IMR-90 (cell line): ENCODE results near the gene PRSS50. TPM values are rescaled to one million over a fixed set of nuclear protein-coding genes. Genes with fewer than 3 reads are reported as not detected.

Experiments
- ATAC-seq: fragments of 200-7000 bp; cut with Tn5 transposase; 2 replicates; pipeline ENCODE4 v1.9.1; 2020; ENCODE audit warnings: low read depth, mild to moderate bottlenecking, moderate library complexity
- BruUV-seq: library from RNA; stranded (reverse); fragments of 400-500 nt; replicated peaks from 2 replicates; lab custom pipeline; 2021; lab: Mats Ljungman, UMichigan
- CTCF ChIA-PET: fragments of 300-600 bp; formaldehyde crosslinking; extraction: SDS; loops from one replicate; lab custom pipeline; 2021; ENCODE audit warnings: antibody characterized with exemption; lab: Yijun Ruan, JAX
- POLR2A ChIA-PET: fragments of 300-600 bp; sonication (Branson Sonifier 250); formaldehyde crosslinking; loops from one replicate; lab custom pipeline; 2022; ENCODE audit warnings: antibody characterized with exemption; ENCODE audit not compliant: unreplicated experiment; lab: Charles Lee
- DNase-seq: peaks from one replicate; pipeline ENCODE4 v3.0.0; 2013
- H2AFZ ChIP-seq: replicated peaks from 2 replicates; pipeline ENCODE3; 2013; ENCODE audit warnings: low read length, mild to moderate bottlenecking; ENCODE audit not compliant: poor library complexity
- H2AK5ac ChIP-seq: 2 replicates; pipeline ENCODE4 v1.6.1; 2013; ENCODE audit warnings: low read depth, low read length, inconsistent platforms
- H2AK9ac ChIP-seq: replicated peaks from 2 replicates; pipeline ENCODE3; 2013; ENCODE audit warnings: mild to moderate bottlenecking, low read depth, low read length, moderate library complexity; ENCODE audit not compliant: poor library complexity
- H2BK120ac ChIP-seq: 2 replicates; pipeline ENCODE4 v1.6.1; 2013; ENCODE audit warnings: low read depth, low read length, inconsistent platforms
- H2BK15ac ChIP-seq: 3 replicates; pipeline ENCODE4 v1.6.1; 2013; ENCODE audit warnings: low read depth, low read length, inconsistent platforms
- H2BK20ac ChIP-seq: 2 replicates; pipeline ENCODE4 v1.6.1; 2013; ENCODE audit warnings: low read depth, mild to moderate bottlenecking, inconsistent platforms, low read length, moderate library complexity
- H2BK5ac ChIP-seq: 2 replicates; pipeline ENCODE4 v1.6.1; 2013; ENCODE audit warnings: mild to moderate bottlenecking, low read depth, low read length, inconsistent platforms; ENCODE audit not compliant: poor library complexity, severe bottlenecking
- H3K14ac ChIP-seq: replicated peaks from 2 replicates; pipeline ENCODE4 v1.6.1; 2013; ENCODE audit warnings: low read depth, low read length, inconsistent platforms
- H3K18ac ChIP-seq: 2 replicates; pipeline ENCODE4 v1.6.1; 2013; ENCODE audit warnings: low read depth, low read length, control low read depth
- H3K23ac ChIP-seq: 2 replicates; pipeline ENCODE4 v1.6.1; 2013; ENCODE audit warnings: low read depth, low read length, inconsistent platforms
- H3K27ac ChIP-seq: 2 replicates; pipeline ENCODE4 v1.5.1; 2013; ENCODE audit warnings: mild to moderate bottlenecking, control low read depth, low read length; ENCODE audit not compliant: insufficient read depth
- H3K27me3 ChIP-seq: 2 replicates; pipeline ENCODE4 v1.6.1; 2013; ENCODE audit warnings: low read length; ENCODE audit not compliant: control insufficient read depth, insufficient read depth
- H3K36me3 ChIP-seq: 2 replicates; pipeline ENCODE4 v1.6.1; 2013; ENCODE audit warnings: low read length, mixed read lengths; ENCODE audit not compliant: control insufficient read depth, insufficient read depth
- H3K4ac ChIP-seq: 2 replicates; pipeline ENCODE4 v1.6.1; 2013; ENCODE audit warnings: low read depth, low read length, inconsistent platforms
- H3K4me1 ChIP-seq: 2 replicates; pipeline ENCODE4 v1.6.1; 2013; ENCODE audit warnings: low read length, mixed read lengths; ENCODE audit not compliant: control insufficient read depth, insufficient read depth
- H3K4me2 ChIP-seq: 2 replicates; pipeline ENCODE4 v1.6.1; 2013; ENCODE audit warnings: low read depth, mild to moderate bottlenecking, control low read depth, low read length, moderate library complexity
- H3K4me3 ChIP-seq: 2 replicates; pipeline ENCODE4 v1.5.1; 2013; ENCODE audit warnings: low read depth, mild to moderate bottlenecking, control low read depth, low read length, moderate library complexity; ENCODE audit not compliant: insufficient read depth
- H3K56ac ChIP-seq: 2 replicates; pipeline ENCODE4 v1.6.1; 2013; ENCODE audit warnings: low read length, inconsistent platforms; ENCODE audit not compliant: insufficient read depth; ENCODE audit errors: extremely low read depth
- H3K79me1 ChIP-seq, 2 experiments: 2 replicates each; pipeline ENCODE4 v1.6.1; 2013; ENCODE audit warnings: low read length in 2 of 2, inconsistent platforms in 1 of 2, low read depth in 1 of 2
- H3K9ac ChIP-seq: 2 replicates; pipeline ENCODE4 v1.6.1; 2013; ENCODE audit warnings: low read depth, low read length, control low read depth
- H3K9me1 ChIP-seq: 2 replicates; pipeline ENCODE4 v1.6.1; 2013; ENCODE audit warnings: low read length, inconsistent platforms; ENCODE audit not compliant: insufficient read depth
- H3K9me3 ChIP-seq: 2 replicates; pipeline ENCODE4 v1.6.1; 2013; ENCODE audit warnings: low read length; ENCODE audit not compliant: control insufficient read depth, insufficient read depth
- H4K20me1 ChIP-seq: 2 replicates; pipeline ENCODE4 v1.6.1; 2013; ENCODE audit warnings: low read length, inconsistent platforms; ENCODE audit not compliant: insufficient read depth
- H4K5ac ChIP-seq: 2 replicates; pipeline ENCODE4 v1.6.1; 2013; ENCODE audit warnings: mild to moderate bottlenecking, low read depth, low read length, control low read depth
- H4K8ac ChIP-seq, 2 experiments: 2 replicates each; pipeline ENCODE4 v1.6.1; 2013; ENCODE audit warnings: low read depth in 2 of 2, low read length in 2 of 2, control low read depth in 1 of 2, inconsistent platforms in 1 of 2
- H4K91ac ChIP-seq: 2 replicates; pipeline ENCODE4 v1.6.1; 2013; ENCODE audit warnings: low read depth, low read length, inconsistent platforms; ENCODE audit not compliant: insufficient read depth
- CEBPB ChIP-seq: IDR thresholded peaks from 2 replicates; pipeline ENCODE4 v1.6.1; 2012; ENCODE audit warnings: low read depth, low read length, improper control_type of control experiment
- MAFK ChIP-seq: IDR thresholded peaks from 2 replicates; pipeline ENCODE4 v1.6.1; 2012; ENCODE audit warnings: low read depth, low read length, improper control_type of control experiment
- MAZ ChIP-seq: IDR thresholded peaks from 2 replicates; pipeline ENCODE4 v1.6.1; 2012; ENCODE audit warnings: low read depth, mild to moderate bottlenecking, low read length, improper control_type of control experiment, moderate library complexity, borderline replicate concordance
- MXI1 ChIP-seq: IDR thresholded peaks from 2 replicates; pipeline ENCODE4 v1.6.1; 2012; ENCODE audit warnings: low read depth, mild to moderate bottlenecking, low read length, moderate library complexity, borderline replicate concordance
- POLR2A ChIP-seq: IDR thresholded peaks from 2 replicates; pipeline ENCODE4 v1.6.1; 2012; ENCODE audit warnings: mild to moderate bottlenecking, low read depth, low read length
- RAD21 ChIP-seq: IDR thresholded peaks from 2 replicates; pipeline ENCODE4 v1.6.1; 2012; ENCODE audit warnings: low read length, improper control_type of control experiment
- WGBS, 2 experiments: methylation state at CpG; one replicate each; pipeline versions ENCODE4 v1.1.5 to v1.1.7; 2013; ENCODE audit warnings: missing lambda C conversion rate in 2 of 2; ENCODE audit not compliant: insufficient read length in 1 of 2; ENCODE audit errors: extremely low coverage in 2 of 2; 5-methylcytosine and 5-hydroxymethylcytosine counted together
- dilution Hi-C: fragments of 300-500 bp; cut with HindIII; formaldehyde crosslinking; loops from one replicate; pipeline ENCODE4 v1.14.3; 2018; ENCODE audit warnings: low sequenced_read_pairs; ENCODE audit not compliant: unreplicated experiment
- in situ Hi-C: fragments of 300-500 bp; cut with MboI; formaldehyde crosslinking; loops from 3 replicates; pipeline ENCODE4 v1.14.3; 2019; ENCODE audit warnings: low sequenced_read_pairs, inconsistent platforms, mixed read lengths
- intact Hi-C: fragments of 100-400 bp; cut with micrococcal nuclease; formaldehyde crosslinking; loops from 2 replicates; pipeline ENCODE4 v1.10.0; 2022
- polyA plus RNA-seq, 3 experiments: library from polyadenylated mRNA; depleted of rRNA; stranded (reverse); fragments of >200 nt; gene quantifications; 2 replicates each; pipeline ENCODE4 v1.2.3, GENCODE V29; 2012; ENCODE audit warnings: low replicate concordance in 1 of 3
- total RNA-seq: library from RNA; depleted of rRNA; stranded (reverse); fragments of >200 nt; gene quantifications from 2 replicates; pipeline ENCODE4 v1.2.3, GENCODE V29; 2012
- TF ChIP-seq, protein P1 (sequence below): conservative IDR thresholded peaks from 2 replicates; pipeline ENCODE4 v1.5.1; 2012; ENCODE audit warnings: mild to moderate bottlenecking, low read depth, low read length, improper control_type of control experiment

The PRSS50 gene
- total and polyA plus RNA-seq, 2 of the 4 experiments (the other 2 are of a cell fraction): not detected

DNA sequence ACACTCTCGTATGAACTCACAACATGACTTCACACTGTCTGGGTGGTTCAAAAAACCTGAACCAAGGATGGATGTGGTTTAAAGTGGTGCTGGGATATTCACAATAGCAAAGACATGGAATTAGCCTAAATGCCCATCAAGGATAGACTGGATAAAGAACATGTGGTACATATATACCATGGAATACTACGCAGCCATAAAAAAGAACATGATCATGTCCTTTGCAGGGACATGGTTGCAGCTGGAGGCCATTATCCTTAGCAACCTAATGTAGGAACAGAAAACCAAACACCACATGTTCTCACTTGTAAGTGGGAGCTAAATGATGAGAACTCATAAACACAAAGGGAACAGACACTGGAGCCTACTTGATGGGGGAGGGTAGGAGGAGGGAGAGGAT is 3.3 kb upstream of the PRSS50 start:
- ChIA-PET CTCF (no interaction called here), POLR2A (no interaction called here)
- Histone ChIP-seq H3K36me3 (no peaks in the 10 kb centered on the region), H3K4me1 (no peaks in the 10 kb centered on the region), H3K79me1 (no peaks in the 10 kb centered on the region), H3K56ac (no peak overlapping the region), H4K91ac (no peak overlapping the region), H2AFZ (no peak overlapping the region), H2BK120ac (no peak overlapping the region), H2BK15ac (no peak overlapping the region), H4K20me1 (no peaks in the 10 kb centered on the region), H3K9ac (no peak overlapping the region), H4K8ac (no peak overlapping the region), H3K4me2 (no peak overlapping the region), H2AK9ac (no peak overlapping the region), H3K27ac (no peak overlapping the region), H4K5ac (no peak overlapping the region), H3K4ac (no peak overlapping the region), H3K27me3 (peaks cover 36% of the 10 kb centered on the region), H3K9me1 (no peaks in the 10 kb centered on the region), H3K18ac (no peak overlapping the region), H3K14ac (no peak overlapping the region), H3K23ac (no peak overlapping the region), H3K9me3 (no peaks in the 10 kb centered on the region), H3K4me3 (no peak overlapping the region), H2BK20ac (no peak overlapping the region), H2BK5ac (no peak overlapping the region), H2AK5ac (no peak overlapping the region)
- intact Hi-C loops: no loop called here
- no peak for ATAC-seq
- in situ Hi-C loops: loop anchor here (25.0 kb wide), 1 partner anchor 641 kb away; no protein-coding TSS in a partner anchor
- dilution Hi-C loops: no loop called here
- no peak for DNase-seq
- WGBS, 2 experiments: no CpG with 5 or more reads among the region's 2 CpGs
- no TSS peak for BruUV-seq
- TF ChIP-seq MAZ (no peak), CEBPB (no peak), RAD21 (no peak), MAFK (no peak), MXI1 (no peak), POLR2A (no peak)
- TF ChIP-seq, protein P1, sequence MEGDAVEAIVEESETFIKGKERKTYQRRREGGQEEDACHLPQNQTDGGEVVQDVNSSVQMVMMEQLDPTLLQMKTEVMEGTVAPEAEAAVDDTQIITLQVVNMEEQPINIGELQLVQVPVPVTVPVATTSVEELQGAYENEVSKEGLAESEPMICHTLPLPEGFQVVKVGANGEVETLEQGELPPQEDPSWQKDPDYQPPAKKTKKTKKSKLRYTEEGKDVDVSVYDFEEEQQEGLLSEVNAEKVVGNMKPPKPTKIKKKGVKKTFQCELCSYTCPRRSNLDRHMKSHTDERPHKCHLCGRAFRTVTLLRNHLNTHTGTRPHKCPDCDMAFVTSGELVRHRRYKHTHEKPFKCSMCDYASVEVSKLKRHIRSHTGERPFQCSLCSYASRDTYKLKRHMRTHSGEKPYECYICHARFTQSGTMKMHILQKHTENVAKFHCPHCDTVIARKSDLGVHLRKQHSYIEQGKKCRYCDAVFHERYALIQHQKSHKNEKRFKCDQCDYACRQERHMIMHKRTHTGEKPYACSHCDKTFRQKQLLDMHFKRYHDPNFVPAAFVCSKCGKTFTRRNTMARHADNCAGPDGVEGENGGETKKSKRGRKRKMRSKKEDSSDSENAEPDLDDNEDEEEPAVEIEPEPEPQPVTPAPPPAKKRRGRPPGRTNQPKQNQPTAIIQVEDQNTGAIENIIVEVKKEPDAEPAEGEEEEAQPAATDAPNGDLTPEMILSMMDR: no peak
